Aorta (tissue), 5 donors: ENCODE measurements around the gene RHPN2. TPM values are rescaled to one million over a fixed set of nuclear protein-coding genes. Genes with fewer than 3 reads are reported as not detected.
"Not testable (repeated sequence)": the region's sequence is repeated elsewhere in the genome, so short reads cannot be mapped to it uniquely, and the experiment has no call there.

Experiments
- ATAC-seq: fragments of 200-7000 bp; cut with Tn5 transposase; one replicate; pipeline ENCODE4 v1.9.1; 2022; ENCODE audit warnings: moderate library complexity; ENCODE audit not compliant: low FRiP score
- DNase-seq, 2 donors: peaks; one replicate each; pipeline ENCODE4 v3.0.0-alpha.2; 2020
- H3K27ac ChIP-seq, 2 donors: one replicate each; pipeline ENCODE4 v1.5.1; 2013; ENCODE audit warnings: low read length in 2 of 2, mild to moderate bottlenecking in 2 of 2, moderate library complexity in 2 of 2, control low read depth in 1 of 2, inconsistent platforms in 1 of 2, low read depth in 1 of 2
- H3K27me3 ChIP-seq, 2 donors: one replicate each; pipeline ENCODE4 v1.6.1; 2013; ENCODE audit warnings: control low read depth in 1 of 2, low read length in 1 of 2, mild to moderate bottlenecking in 1 of 2, moderate library complexity in 1 of 2; ENCODE audit not compliant: insufficient read depth in 2 of 2, control insufficient read depth in 1 of 2
- H3K36me3 ChIP-seq, 2 donors: one replicate each; pipeline ENCODE4 v1.6.1; 2013; ENCODE audit warnings: control low read depth in 1 of 2, low read length in 1 of 2, mild to moderate bottlenecking in 1 of 2; ENCODE audit not compliant: insufficient read depth in 2 of 2, control insufficient read depth in 1 of 2
- H3K4me1 ChIP-seq, 2 donors: one replicate each; pipeline ENCODE4 v1.6.1; 2013; ENCODE audit warnings: low read length in 2 of 2, control low read depth in 1 of 2, mild to moderate bottlenecking in 1 of 2, moderate library complexity in 1 of 2; ENCODE audit not compliant: insufficient read depth in 2 of 2, control insufficient read depth in 1 of 2
- H3K4me3 ChIP-seq, 2 donors: one replicate each; pipeline ENCODE4 v1.5.1; 2013; ENCODE audit warnings: low read length in 2 of 2, control low read depth in 1 of 2, mild to moderate bottlenecking in 1 of 2
- H3K9me3 ChIP-seq: one replicate; pipeline ENCODE4 v1.6.1; 2013; ENCODE audit warnings: mild to moderate bottlenecking, low read length; ENCODE audit not compliant: control insufficient read depth
- WGBS, 2 donors: extraction: QIAGEN DNeasy Blood & Tissue Kit; methylation state at CpG; one replicate each; pipeline ENCODE4 v1.1.7; 2013; 5-methylcytosine and 5-hydroxymethylcytosine counted together
- intact Hi-C, 2 donors: fragments of 100-400 bp; cut with DNase I; formaldehyde crosslinking; loops; one replicate each; pipeline versions ENCODE4 v1.14.2 to v1.15.0; 2022
- polyA plus RNA-seq, 2 donors: library from polyadenylated mRNA; stranded (reverse); fragments of 200-250 nt; gene quantifications; one replicate each; pipeline ENCODE4 v1.2.3, GENCODE V29; 2013
- total RNA-seq, 2 donors: library from RNA; stranded (reverse); fragmentation: NEBNext Ultra II Directional; extraction: Animal tissue kit (Norgen Biotek cat#: 25700); gene quantifications; one replicate each; pipeline ENCODE4 v1.2.1, GENCODE V29; 2021
- donor health status: healthy with polysubstance abuse.
- donor health status: Bipolar disorder and iron deficiency.
- donor health status: DM: no; HTN: no; CAD: no.
- donor health status: DM: no; HTN: no; CAD: no.
- donor health status: DM: yes; HTN: yes; CAD: no.

RHPN2 gene
- total and polyA plus RNA-seq, 4 donors: 0.33 to 5.0 (median 1.5) TPM

DNA sequence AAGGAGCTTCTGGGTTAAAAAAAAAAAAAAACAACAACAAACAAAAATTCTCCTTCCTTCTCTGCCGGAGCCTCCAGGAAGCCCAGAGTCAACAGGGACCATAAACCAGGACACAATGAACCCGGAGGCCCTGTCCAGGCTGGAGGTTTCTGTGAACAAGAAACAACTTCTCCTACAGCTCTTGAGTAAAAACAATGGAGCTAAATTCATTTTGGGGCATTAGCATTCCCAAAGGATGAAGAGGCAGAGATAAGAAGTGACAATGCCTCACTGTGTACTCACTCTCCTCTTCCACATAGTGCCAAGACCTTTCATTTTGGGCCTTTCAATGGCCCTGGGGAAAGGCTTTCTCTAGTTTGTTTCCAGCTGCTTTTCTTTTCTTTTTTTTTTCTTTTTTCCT is 9.0 kb downstream of the RHPN2 start:
- intact Hi-C loops: no loop called here

DNA sequence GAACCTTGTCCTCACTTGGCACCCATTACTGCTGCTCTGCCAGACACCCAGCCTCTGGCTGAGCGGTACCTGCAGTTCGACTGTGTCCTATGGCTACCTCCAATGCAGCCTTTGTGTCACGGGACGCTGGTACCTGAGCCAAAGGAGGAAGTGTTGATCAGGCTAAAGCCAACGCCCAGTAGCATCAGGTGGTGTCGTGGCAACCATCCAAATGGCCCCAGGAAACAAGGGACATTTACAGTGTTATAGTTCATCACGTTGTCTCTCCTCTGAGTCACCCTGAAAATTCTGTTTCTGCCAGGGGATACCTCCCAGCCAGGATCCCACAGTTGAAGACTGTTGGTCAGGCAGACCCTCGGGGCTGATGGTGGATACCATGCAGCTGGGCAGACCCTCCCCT is 10.1 kb downstream of the RHPN2 start:
- H3K36me3 ChIP-seq: no peaks in the 10 kb centered on the region
- no peak overlapping the region for H3K27ac ChIP-seq
- ATAC-seq (no peak), DNase-seq (no peak)
- no peak overlapping the region for H3K4me3 ChIP-seq
- intact Hi-C loops: no loop called here
- no peaks in the 10 kb centered on the region for H3K4me1 ChIP-seq
- 77 to 91% methylated on average over 8 of the region's 8 CpGs for WGBS, 2 donors
- H3K27me3 ChIP-seq: no peaks in the 10 kb centered on the region
- no peaks in the 10 kb centered on the region for H3K9me3 ChIP-seq

More for the DNA sequence above, 9.0 kb downstream of the RHPN2 start:
- no peaks in the 10 kb centered on the region for H3K9me3 ChIP-seq
- no peak overlapping the region for H3K4me3 ChIP-seq
- ATAC-seq (no peak), DNase-seq (no peak)
- H3K27me3 ChIP-seq: no peaks in the 10 kb centered on the region
- H3K4me1 ChIP-seq: no peaks in the 10 kb centered on the region
- 56 to 67% methylated on average over 2 of the region's 2 CpGs for WGBS, 2 donors
- H3K27ac ChIP-seq: no peak overlapping the region
- H3K36me3 ChIP-seq: no peaks in the 10 kb centered on the region

DNA sequence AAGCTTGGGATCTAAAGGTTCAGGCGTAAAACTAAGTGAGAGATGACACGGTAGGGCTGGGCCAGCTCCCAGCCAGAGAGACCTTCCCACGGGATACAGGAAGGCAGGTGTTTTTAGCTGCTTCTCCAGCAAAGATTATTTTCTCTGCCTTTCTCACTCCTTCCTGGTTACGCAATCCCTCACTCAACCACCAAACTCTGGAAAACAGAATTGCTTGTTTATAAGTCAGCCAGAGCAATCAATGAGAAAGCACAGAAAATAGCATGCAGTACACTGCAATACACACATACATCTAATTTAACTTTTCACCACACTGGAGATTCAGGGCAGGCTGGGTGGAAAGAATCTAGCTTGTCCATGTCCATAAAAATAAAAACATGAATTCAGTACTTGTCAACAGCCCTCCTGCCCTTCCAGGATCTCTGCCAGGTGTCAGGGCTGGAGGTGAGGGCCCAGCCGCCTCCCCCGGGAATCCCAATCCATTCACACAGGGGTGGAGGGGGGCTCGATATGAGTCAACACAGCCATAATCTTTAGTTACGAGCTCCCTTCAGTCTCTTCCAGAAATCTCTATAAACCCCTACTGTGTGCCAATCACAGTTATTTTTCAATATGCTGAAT is 12.2 kb downstream of the RHPN2 start:
- intact Hi-C loops: no loop called here
- no peaks in the 10 kb centered on the region for H3K27me3 ChIP-seq
- ATAC-seq (no peak), DNase-seq (no peak)
- H3K36me3 ChIP-seq: no peaks in the 10 kb centered on the region
- H3K27ac ChIP-seq: no peak overlapping the region
- WGBS, 2 donors: 86% methylated on average over 8 of the region's 8 CpGs
- no peaks in the 10 kb centered on the region for H3K4me1 ChIP-seq
- H3K4me3 ChIP-seq: no peak overlapping the region
- H3K9me3 ChIP-seq: no peaks in the 10 kb centered on the region

DNA sequence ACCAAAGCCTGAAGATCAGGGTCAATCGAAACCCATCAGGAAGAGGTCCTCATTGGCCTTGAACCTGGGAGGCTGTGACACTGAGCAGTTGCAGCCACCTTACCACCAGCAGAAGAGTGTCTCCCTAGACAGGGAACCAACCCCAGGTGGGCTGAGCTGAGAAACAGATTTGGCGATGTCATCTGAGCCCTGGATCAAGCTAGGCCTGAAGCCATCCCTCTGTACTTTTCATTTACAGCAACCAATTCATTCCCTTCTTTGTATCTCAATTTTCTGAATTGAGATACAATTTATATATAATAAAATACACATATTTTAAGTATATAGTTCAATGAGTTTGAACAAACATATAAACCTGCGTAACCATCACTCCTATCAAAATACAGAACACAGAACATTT is 14.6 kb downstream of the RHPN2 start:
- intact Hi-C loops: no loop called here
- no peak overlapping the region for H3K4me3 ChIP-seq
- H3K27ac ChIP-seq: no peak overlapping the region
- H3K4me1 ChIP-seq: no peaks in the 10 kb centered on the region
- H3K27me3 ChIP-seq: no peaks in the 10 kb centered on the region
- DNase-seq (no peak), ATAC-seq (no peak)
- no peaks in the 10 kb centered on the region for H3K36me3 ChIP-seq
- H3K9me3 ChIP-seq: no peaks in the 10 kb centered on the region
- whole genome bisulfite sequencing, 2 donors: 96 to 97% methylated on average over 3 of the region's 3 CpGs

DNA sequence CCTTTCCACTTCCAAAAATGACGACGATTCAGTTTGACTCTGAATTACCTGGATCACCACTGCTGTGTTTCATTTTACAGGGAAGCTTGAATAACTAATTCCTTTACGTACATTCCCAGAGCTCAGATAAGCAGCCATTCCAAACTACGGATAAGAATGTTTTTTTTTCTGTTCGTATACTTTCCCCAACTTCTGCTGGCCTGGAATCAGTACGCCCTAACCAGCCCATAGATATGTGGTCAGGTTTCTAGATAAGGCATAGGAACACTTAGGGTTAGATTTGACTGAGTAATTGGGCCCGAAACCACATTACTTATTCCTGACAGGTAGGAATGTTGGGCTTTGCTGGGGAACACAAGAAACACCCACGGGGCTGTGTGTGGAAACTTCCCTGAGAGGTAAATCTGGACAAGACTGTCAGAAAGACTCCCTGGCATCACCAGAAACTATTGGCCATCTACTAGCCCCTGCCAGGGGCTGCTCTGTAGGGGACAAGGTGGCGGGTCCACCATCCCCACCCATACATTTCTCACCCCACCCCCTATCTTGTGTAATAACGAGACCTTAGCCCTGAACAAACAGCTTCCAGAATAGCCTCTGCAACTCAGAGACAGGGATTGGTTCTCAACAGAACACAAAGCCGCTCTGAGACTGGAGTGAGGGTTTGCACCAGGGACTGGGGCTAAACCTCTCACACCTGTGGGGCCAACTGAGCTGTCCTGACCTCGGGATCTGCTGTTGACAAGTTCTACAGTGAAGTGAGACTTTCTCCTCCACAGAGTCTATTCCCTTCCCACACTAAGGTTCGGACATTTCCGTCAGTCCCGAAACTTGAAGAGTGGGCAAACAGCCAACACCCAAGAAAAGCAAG is 15.6 kb downstream of the RHPN2 start:
- WGBS, 2 donors: 50 to 52% methylated on average over 15 of the region's 15 CpGs
- no peak overlapping the region for H3K27ac ChIP-seq
- no peaks in the 10 kb centered on the region for H3K27me3 ChIP-seq
- no peak for ATAC-seq
- no peaks in the 10 kb centered on the region for H3K4me1 ChIP-seq
- DNase-seq: no peak
- H3K9me3 ChIP-seq: no peaks in the 10 kb centered on the region
- intact Hi-C loops: no loop called here
- H3K36me3 ChIP-seq: no peaks in the 10 kb centered on the region
- H3K4me3 ChIP-seq: no peak overlapping the region

DNA sequence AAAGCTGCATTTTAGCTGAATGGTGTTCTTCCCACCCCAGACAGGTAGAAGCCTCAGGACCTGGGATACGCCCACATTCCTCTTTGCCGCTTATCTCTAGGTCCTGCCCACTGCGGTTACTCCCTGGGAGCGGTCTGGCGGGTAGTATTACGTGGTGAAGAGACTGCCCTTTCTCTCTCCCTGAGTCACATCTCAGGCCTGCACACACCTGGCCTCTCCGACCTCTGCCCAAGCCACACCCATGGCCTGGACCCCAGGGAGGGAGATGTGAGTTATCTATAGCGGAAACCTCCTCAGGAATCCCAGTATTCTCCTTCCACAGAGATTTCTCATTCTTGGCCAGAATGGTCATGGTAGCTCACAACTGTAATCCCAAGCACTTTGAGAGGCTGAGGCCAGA is 17.3 kb downstream of the RHPN2 start:
- Histone ChIP-seq H3K36me3 (no peaks in the 10 kb centered on the region), H3K4me3 (no peak overlapping the region), H3K27ac (no peak overlapping the region), H3K9me3 (no peaks in the 10 kb centered on the region), H3K4me1 (no peaks in the 10 kb centered on the region), H3K27me3 (no peaks in the 10 kb centered on the region)
- WGBS, 2 donors: 89 to 93% methylated on average over 8 of the region's 8 CpGs
- intact Hi-C loops: no loop called here
- ATAC-seq (no peak), DNase-seq (no peak)

DNA sequence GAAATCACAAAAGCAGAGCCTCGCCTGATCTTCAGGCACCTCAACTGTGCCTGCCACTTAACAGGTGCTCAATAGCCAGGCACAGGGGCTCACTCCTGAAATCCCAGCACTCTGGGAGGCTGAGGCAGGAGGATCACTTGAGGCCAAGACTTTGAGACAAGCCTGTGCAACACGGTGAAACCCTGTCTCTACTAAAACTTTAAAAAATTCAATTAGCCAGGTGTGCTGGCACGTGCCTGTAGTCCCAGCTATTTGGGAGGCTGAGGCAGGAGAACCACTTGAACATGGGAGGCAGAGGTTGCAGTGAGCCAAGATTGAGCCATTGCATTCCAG is 22.9 kb downstream of the RHPN2 start:
- H3K4me1 ChIP-seq, intact Hi-C loops, H3K27ac ChIP-seq, H3K4me3 ChIP-seq, H3K9me3 ChIP-seq, ATAC-seq, DNase-seq, H3K27me3 ChIP-seq, H3K36me3 ChIP-seq: not testable (repeated sequence)
- WGBS, 2 donors: 91 to 93% methylated on average over 3 of the region's 3 CpGs

DNA sequence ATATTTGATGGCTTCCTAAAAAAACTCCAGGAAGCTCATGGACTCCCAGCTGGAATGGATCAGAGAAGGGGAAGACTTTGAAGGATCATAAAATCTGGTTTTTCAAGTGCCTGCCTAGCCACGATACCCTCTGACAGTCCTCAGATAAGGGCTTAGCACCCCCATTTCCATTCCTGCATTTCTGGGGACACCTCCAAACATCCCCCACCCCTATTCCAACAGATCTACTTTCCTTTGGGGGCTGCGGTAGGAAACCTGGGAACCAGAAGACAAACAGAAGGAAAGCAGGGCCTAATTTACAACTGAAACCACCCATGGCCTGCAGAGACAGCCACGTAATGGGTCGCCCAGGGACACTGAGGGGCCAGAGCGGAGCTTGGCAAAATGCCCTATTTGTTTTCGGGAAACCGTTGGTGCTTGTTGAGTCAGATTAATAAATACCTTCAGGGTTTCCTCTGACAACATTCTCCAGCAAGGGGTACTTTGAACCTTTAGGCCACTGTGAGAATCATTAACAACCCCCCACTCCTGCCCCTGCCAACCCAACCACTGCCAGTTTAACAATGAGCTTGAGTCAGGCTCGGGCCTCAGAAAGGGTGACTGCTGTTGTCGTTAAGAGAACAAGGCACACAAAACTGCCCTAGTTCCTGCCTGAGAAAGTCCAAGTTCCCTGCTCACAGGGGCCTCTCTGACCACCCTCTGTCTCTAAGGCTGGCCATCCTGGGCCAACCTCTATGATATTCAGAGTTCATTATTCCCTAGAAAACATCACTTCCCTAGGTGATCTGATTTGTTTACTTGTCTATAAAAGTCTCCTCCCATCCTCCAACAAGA is 23.5 kb downstream of the RHPN2 start:
- no peaks in the 10 kb centered on the region for H3K9me3 ChIP-seq
- intact Hi-C loops: no loop called here
- H3K36me3 ChIP-seq: no peaks in the 10 kb centered on the region
- H3K4me3 ChIP-seq: no peak overlapping the region
- DNase-seq (no peak), ATAC-seq (no peak)
- no peaks in the 10 kb centered on the region for H3K27me3 ChIP-seq
- H3K27ac ChIP-seq: no peak overlapping the region
- 73 to 78% methylated on average over 9 of the region's 9 CpGs for WGBS, 2 donors
- no peaks in the 10 kb centered on the region for H3K4me1 ChIP-seq
